Posterior cingulate gyrus (tissue), 11 donors: ENCODE results near the gene NPFFR1.

Experiments used
- DNase-seq, 10 donors: peaks; one replicate each; pipeline versions ENCODE4 v3.0.0 to v3.0.0-alpha.2; 2020 to 2021; ENCODE audit warnings: mixed read lengths in 3 of 10
- intact Hi-C: fragments of 100-400 bp; cut with DNase I; formaldehyde crosslinking; loops from one replicate; pipeline ENCODE4 v1.15.1; 2023

NPFFR1 gene

DNA sequence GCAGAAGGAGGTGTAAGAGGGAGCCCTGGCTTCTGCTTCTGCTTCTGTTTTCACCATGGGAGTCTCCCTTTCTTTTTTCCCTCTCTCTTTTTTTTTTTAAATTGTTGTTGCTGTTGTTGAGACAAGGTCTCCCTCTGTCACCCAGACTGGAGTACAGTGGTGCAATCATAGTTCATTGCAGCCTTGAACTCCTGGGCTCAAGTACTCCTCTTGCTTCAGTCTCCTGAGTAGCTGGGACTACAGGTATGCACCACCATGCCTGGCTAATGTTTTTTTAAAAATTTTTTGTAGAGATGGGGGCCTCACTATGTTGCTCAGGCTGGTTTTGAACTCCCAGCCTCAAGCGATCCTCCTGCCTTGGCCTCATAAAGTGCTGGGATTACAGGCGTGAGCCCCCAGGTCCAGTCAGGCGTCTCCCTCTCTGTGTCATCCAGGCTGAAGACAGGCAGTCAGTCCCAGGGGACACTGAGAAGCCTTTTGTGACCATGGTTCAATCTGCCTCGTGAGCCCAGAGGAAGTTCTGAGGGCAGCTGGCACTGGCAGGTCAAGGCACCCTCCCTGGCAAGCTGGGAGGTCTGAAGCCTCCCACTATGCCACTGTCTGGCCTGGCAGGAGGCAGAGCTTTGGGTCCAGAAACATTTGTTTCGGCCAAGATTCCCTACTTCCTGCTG lies 33.6 kb upstream of the NPFFR1 start:
- peak in 1 of 10 donors; percentile 29 for DNase-seq
- intact Hi-C loops, result no loop called here

- intact Hi-C loops, result no loop called here
- peak in 1 of 10 donors; percentile 29 for DNase-seq
Observed at GRCh38 chr10:70315815-70316214, 32.0 kb upstream of the NPFFR1 start.

GRCh38 chr10:70315276-70315675 lies 31.5 kb upstream of the NPFFR1 start:
- intact Hi-C loops, result no loop called here
- DNase-seq, result no peak

DNA sequence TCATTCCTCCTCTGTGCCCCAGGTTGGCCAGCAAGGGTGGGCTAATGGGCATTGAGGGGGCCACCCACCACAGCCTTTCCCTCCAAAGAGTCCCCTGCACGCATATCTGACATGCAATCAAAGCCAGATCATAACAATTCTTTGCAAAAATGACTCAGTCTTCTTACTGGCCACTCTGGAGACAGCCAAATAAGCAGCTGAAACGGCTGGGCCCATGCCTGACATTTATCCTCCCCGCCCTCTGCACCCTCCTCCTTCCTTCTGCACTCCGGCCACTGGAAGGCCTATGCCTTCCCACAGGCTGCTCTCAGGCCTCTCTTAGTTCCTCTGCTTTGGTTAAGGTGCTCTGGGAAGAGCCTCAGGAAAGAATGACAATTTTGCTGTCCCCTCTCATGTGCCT lies 29.2 kb upstream of the NPFFR1 start:
- intact Hi-C loops, result no loop called here
- peak in 1 of 10 donors; percentile 10 for DNase-seq

DNA sequence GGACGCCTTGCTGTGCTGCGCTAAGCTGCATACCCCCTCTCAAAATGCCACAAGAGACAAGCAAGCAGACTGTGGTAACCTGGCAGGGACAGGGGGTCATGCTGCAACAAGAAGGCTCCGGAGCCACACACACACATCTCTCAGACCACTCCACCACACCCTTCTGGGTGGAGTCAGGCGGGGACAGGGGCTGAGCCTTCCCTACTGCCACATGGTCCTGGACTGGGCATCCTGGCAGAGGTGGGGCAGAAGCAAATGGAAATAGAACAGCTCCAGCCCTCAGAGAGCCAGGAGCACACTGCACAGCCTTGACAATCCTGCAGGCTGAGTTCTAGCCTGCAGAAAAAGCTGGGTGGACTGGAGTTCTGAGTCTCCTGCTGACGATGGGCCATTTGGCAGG lies 28.4 kb upstream of the NPFFR1 start:
- DNase-seq, result peak in 1 of 10 donors; percentile 29
- intact Hi-C loops, result no loop called here

- DNase-seq, result no peak
- intact Hi-C loops, result no loop called here
Observed at GRCh38 chr10:70311698-70312097, 27.9 kb upstream of the NPFFR1 start.

- peak in 2 of 10 donors; percentile 59 to 71 for DNase-seq
- intact Hi-C loops, result no loop called here
Observed at GRCh38 chr10:70309661-70310060, 25.9 kb upstream of the NPFFR1 start.

- DNase-seq, result no peak
- intact Hi-C loops, result no loop called here
Observed at GRCh38 chr10:70308121-70309060, 24.6 kb upstream of the NPFFR1 start.

- no peak for DNase-seq
- intact Hi-C loops, result no loop called here
Observed at GRCh38 chr10:70306886-70307520, 23.2 kb upstream of the NPFFR1 start.

- DNase-seq, result no peak
Observed at GRCh38 chr10:70306181-70306705, 22.4 kb upstream of the NPFFR1 start.

DNA sequence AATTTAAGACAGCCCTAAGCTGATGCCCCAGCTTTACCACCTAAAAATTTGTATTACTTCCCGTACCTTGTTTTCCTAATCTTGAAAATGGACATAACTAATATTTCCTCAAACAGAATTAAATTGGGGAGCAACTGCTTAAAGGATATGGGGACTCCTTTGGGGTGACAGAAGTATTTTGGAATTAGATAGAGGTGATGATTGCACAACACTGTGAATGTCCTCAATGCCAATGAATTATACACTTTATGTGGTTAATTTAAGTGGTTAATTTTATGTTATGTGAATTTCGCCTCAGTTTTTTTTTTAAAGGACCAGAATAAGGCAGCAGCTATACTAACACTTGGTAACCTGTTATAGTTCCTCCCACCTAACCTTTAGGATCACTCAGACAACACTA lies 19.9 kb upstream of the NPFFR1 start:
- intact Hi-C loops, result no loop called here
- no peak for DNase-seq

More at GRCh38 chr10:70306181-70306705, 22.4 kb upstream of the NPFFR1 start:
- intact Hi-C loops, result no loop called here

DNA sequence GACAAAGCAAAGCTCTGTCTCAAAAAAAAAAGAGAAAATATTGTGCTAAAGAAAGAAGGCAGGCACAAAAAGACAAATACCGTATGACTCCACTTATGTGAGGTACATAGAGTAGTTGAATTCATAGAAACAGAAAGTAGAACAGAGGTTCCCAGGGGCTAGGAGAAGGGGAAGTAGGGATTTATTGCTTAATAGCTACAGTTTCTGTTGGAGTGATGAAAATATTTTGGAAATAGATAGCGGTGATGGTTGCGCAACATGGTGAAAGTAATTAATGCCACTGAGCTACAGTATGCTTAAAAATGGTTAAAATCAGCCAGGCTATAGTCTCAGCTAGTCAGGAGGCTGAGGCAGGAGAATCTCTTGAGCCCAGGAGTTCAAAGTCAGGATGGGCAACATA lies 18.5 kb upstream of the NPFFR1 start:
- DNase-seq, result no peak

DNA sequence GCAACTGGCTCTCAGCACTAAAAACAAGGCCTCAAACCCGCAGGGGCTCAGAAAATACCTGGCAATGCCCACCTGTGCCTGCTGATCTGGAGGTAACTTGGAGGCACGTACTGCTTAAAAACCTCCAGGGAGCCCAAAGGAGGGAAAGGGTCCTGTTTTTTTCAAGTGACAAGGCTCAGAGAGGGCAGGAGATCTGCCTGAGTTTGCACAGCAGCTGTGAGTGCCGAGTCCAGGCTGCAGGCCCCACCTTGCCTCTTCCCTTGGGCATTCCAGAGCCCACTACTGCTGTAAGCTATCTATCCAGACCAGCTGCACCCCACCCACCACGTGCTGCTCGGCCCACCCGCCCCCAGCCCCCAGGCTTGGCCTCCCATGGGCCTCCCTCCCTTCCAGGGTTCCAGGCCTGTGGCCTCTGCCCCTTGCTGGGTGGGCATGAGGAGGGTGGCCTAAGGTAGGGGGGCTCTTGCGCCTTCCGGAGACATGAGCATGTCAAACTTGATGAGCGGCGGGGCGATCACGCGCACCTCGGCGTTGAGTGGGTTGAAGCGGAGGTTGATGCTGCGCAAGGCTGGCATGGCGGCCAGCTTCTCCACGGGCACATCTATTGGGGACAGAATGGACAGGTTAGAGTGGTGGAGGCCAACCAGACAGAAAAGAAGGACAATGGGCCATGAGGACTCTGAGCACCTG lies 17.2 kb upstream of the NPFFR1 start:
- DNase-seq, result no peak
- intact Hi-C loops, result no loop called here

More for the DNA sequence above, 18.5 kb upstream of the NPFFR1 start:
- intact Hi-C loops, result no loop called here

DNA sequence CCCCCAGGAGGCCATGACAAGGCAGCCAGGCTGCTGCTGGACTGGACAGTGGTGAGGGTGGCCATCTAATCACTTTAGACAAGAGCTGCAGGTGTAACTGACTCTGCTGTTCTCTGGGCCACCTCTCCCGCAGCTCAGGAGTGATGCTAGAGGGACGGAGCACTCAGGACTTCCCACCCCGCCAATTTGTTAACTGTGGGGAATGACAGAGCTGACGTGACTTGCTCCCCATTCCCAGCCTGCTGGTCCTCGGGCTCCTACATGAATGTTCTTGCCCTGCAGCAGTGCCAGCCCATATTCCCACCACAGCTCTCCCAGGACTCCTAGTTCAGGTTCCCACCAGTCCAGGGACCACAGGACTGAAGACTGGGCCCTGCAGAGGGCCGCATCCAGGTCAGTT lies 16.7 kb upstream of the NPFFR1 start:
- no peak for DNase-seq
- intact Hi-C loops, result no loop called here

DNA sequence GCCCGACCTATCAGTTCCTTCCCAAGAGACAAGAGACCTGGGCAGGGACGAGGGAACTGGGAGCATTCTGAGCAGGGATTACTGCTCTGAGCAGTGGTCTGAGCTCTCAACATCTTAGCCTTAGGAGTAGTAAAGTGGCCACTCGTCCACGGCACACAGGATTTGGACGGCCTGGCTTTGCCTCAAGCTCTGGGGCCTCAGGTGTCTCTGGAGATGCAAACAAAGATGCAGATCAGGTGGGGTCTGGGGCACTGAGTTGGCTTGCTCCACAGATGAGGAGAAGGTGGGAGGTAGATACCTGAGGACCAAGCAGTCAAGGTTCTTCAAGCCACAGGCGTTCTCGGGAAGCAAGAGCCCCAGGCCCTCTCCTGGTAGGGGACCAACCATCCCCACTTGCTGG lies 16.1 kb upstream of the NPFFR1 start:
- DNase-seq, result no peak
- intact Hi-C loops, result no loop called here

GRCh38 chr10:70298393-70298792 lies 14.6 kb upstream of the NPFFR1 start:
- intact Hi-C loops, result no loop called here

DNA sequence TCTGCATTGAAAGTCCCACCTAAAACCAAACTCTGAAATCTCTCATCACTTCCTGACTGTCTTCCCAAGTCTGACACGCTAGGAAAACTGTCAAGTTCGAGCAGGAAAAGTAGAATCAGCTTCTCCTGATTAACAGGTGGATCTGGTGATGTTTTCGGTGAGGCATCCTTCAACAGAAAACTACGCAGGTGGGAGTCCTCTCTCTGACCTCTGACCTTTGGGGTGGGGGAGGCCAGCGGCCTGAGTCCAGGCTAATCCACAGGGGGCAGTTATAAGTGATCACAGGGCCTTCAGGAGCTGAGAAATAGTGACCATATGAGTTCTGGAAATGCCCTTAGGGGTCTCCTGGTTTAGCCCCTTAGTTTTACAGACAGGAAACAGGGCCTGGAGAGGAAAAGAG lies 13.4 kb upstream of the NPFFR1 start:
- intact Hi-C loops, result no loop called here
- no peak for DNase-seq

More at GRCh38 chr10:70298393-70298792, 14.6 kb upstream of the NPFFR1 start:
- no peak for DNase-seq

DNA sequence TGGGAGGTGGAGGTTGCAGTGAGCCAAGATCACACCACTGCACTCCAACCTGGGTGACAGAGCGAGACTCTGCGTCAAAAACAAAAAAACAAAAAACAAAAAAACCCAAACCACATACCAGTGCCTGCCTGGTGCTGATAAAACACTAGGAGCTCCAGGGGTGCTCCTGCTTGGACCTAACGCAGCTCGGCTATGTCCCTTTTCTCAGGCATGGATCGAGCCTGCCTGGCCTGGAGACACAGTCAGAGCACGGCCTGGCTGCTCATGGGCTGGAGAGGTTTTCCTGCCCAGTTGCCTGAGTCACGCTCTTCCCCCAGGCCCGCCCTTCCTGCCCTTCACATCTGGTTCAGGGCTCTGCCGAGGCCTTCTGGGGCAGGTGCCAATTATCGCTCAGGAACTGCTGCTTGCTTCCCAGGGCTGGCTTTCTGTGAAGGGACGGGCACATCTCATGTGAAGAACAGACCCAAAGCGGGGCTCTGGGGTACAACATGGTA lies 12.6 kb upstream of the NPFFR1 start:
- intact Hi-C loops, result no loop called here
- peak in 1 of 10 donors; percentile 61 for DNase-seq

- peak in 1 of 10 donors; percentile 67 for DNase-seq
- intact Hi-C loops, result no loop called here
Observed at GRCh38 chr10:70295926-70296325, 12.1 kb upstream of the NPFFR1 start.

GRCh38 chr10:70295321-70295720 lies 11.5 kb upstream of the NPFFR1 start:
- DNase-seq, result no peak
- intact Hi-C loops, result no loop called here
